Tibial nerve (tissue), 4 donors: ENCODE data around the gene ELF3.

ENCODE experiments used
- EP300 ChIP-seq, 2 donors: sonication (generic); formaldehyde crosslinking; IDR thresholded peaks; one replicate each; pipeline ENCODE4 v1.6.1; 2017; ENCODE audit warnings: antibody characterized with exemption in 2 of 2, mild to moderate bottlenecking in 1 of 2
- POLR2A ChIP-seq, 2 donors: fragments of 450-650 bp; IDR thresholded peaks; one replicate each; pipeline ENCODE4 v1.6.1; 2017; ENCODE audit warnings: antibody characterized with exemption in 2 of 2, mild to moderate bottlenecking in 2 of 2, moderate library complexity in 2 of 2
- TF ChIP-seq, protein P1 (sequence below), 5 experiments: fragments of 200-600 bp in 3 of 5; fragments of 450-650 bp in 2 of 5; sonication (generic) in 3 of 5; IDR thresholded peaks; one replicate each; pipeline ENCODE4 v1.5.1; 2016 to 2019; ENCODE audit warnings: antibody characterized with exemption in 5 of 5, mild to moderate bottlenecking in 3 of 5, moderate library complexity in 2 of 5

DNA sequence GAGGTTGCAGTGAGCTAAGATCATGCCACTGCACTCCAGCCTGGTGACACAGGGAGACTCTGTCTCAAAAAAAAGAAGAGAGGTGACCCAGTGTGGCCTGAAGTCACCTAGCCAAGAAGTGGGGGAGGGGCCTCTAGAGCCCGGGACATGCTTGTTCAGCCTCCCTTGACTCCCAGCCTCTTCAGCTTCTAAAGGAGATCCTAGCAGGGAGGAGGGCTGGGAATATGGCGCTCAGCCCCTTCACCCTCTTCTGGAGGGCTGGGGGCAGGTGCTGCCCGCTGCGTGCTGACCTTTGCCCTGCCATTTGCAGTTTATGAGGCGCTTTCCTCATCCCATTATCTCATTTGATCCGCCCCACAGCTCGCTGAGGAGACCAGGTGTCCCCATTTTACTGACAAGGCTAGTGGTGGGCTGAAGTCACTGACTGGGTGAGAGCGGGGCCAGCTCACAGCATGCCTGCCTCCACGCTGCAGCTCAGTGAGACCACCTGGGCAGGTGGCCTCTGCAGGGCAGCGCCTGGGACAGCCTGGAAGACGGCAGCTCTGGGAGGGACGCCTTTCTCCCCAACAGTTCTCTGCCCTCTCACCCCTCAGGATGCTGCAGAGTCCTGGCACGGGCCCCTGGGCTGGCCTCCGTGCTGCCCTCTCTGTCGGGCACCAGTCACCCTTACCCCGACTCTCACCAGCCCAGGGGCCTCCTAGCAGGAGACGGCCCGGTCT lies 7.5 kb downstream of the ELF3 start:
- TF ChIP-seq, protein P1, sequence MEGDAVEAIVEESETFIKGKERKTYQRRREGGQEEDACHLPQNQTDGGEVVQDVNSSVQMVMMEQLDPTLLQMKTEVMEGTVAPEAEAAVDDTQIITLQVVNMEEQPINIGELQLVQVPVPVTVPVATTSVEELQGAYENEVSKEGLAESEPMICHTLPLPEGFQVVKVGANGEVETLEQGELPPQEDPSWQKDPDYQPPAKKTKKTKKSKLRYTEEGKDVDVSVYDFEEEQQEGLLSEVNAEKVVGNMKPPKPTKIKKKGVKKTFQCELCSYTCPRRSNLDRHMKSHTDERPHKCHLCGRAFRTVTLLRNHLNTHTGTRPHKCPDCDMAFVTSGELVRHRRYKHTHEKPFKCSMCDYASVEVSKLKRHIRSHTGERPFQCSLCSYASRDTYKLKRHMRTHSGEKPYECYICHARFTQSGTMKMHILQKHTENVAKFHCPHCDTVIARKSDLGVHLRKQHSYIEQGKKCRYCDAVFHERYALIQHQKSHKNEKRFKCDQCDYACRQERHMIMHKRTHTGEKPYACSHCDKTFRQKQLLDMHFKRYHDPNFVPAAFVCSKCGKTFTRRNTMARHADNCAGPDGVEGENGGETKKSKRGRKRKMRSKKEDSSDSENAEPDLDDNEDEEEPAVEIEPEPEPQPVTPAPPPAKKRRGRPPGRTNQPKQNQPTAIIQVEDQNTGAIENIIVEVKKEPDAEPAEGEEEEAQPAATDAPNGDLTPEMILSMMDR (IDR thresholded peaks at IDR 0.05), result no peak
- TF ChIP-seq POLR2A (IDR thresholded peaks at IDR 0.05) (no peak), EP300 (IDR thresholded peaks at IDR 0.05) (no peak)
